WERI-Rb-1 (cell line): ENCODE data around the gene MKX.

ENCODE experiments used
- DNase-seq: peaks from one replicate; pipeline ENCODE4 v3.0.0-alpha.2; 2020
- H3K27ac ChIP-seq: fragments of 250-450 bp; sonication (Bioruptor Pico); 2 replicates; pipeline ENCODE4 v1.5.1; 2020; ENCODE audit warnings: mild to moderate bottlenecking, moderate library complexity
- H3K27me3 ChIP-seq: fragments of 250-450 bp; sonication (Bioruptor Pico); 2 replicates; pipeline ENCODE4 v1.5.1; 2021; ENCODE audit warnings: mild to moderate bottlenecking, low read depth, moderate library complexity; ENCODE audit not compliant: insufficient read depth, severe bottlenecking
- H3K36me3 ChIP-seq: fragments of 250-450 bp; sonication (Bioruptor Pico); 2 replicates; pipeline ENCODE4 v1.5.1; 2020; ENCODE audit warnings: mild to moderate bottlenecking, moderate library complexity
- H3K4me3 ChIP-seq: 2 replicates; pipeline ENCODE4 v1.5.1; 2011; ENCODE audit warnings: low read depth, mild to moderate bottlenecking, control low read depth, low read length
- H3K9me3 ChIP-seq: fragments of 250-450 bp; sonication (Bioruptor Pico); 2 replicates; pipeline ENCODE4 v1.5.1; 2021; ENCODE audit warnings: mild to moderate bottlenecking, moderate library complexity; ENCODE audit not compliant: severe bottlenecking
- CTCF ChIP-seq: IDR thresholded peaks from 2 replicates; pipeline ENCODE4 v1.5.1; 2011; ENCODE audit warnings: low read depth, mild to moderate bottlenecking, control low read depth, inconsistent platforms, low read length

Gene MKX

GRCh38 chr10:27628621-27629020, 117.0 kb downstream of the MKX start:
- no peak overlapping the region for H3K4me3 ChIP-seq
- no peaks in the 10 kb centered on the region for H3K27me3 ChIP-seq
- no peak for TF ChIP-seq CTCF
- no peak overlapping the region for H3K27ac ChIP-seq
- no peaks in the 10 kb centered on the region for H3K36me3 ChIP-seq
- no peak for DNase-seq
- H3K9me3 ChIP-seq: no peaks in the 10 kb centered on the region

- Histone ChIP-seq H3K27ac (no peak overlapping the region), H3K36me3 (no peaks in the 10 kb centered on the region), H3K27me3 (no peaks in the 10 kb centered on the region), H3K4me3 (no peak overlapping the region), H3K9me3 (no peaks in the 10 kb centered on the region)
- no peak for DNase-seq
- no peak for TF ChIP-seq CTCF
These were observed 118.7 kb downstream of the MKX start for GRCh38 chr10:27626890-27627289.

GRCh38 chr10:27625452-27626211, 120.0 kb downstream of the MKX start:
- DNase-seq: no peak
- H3K36me3 ChIP-seq: no peaks in the 10 kb centered on the region
- TF ChIP-seq CTCF: no peak
- H3K4me3 ChIP-seq: no peak overlapping the region
- H3K9me3 ChIP-seq: no peaks in the 10 kb centered on the region
- no peaks in the 10 kb centered on the region for H3K27me3 ChIP-seq
- H3K27ac ChIP-seq: no peak overlapping the region

GRCh38 chr10:27624941-27625340, 120.7 kb downstream of the MKX start:
- Histone ChIP-seq H3K4me3 (no peak overlapping the region), H3K36me3 (no peaks in the 10 kb centered on the region), H3K27ac (no peak overlapping the region), H3K9me3 (no peaks in the 10 kb centered on the region), H3K27me3 (no peaks in the 10 kb centered on the region)
- no peak for TF ChIP-seq CTCF
- DNase-seq: no peak
